HCT116 (cell line): ENCODE results near the gene BTBD9.

Source experiments
- CTCF ChIP-seq, 3 experiments: fragments of 200-600 bp in 1 of 3; sonication (generic) in 1 of 3; IDR thresholded peaks in 2 of 3; conservative IDR thresholded peaks in 1 of 3; 2 replicates each; pipeline ENCODE4 v1.5.1; 2012 to 2017; ENCODE audit warnings: low read depth in 2 of 3, low read length in 2 of 3, antibody characterized with exemption in 1 of 3, borderline replicate concordance in 1 of 3, control low read depth in 1 of 3, mild to moderate bottlenecking in 1 of 3, mixed read lengths in 1 of 3, mixed run types in 1 of 3, moderate library complexity in 1 of 3; ENCODE audit not compliant: insufficient read depth in 1 of 3
- EZH2 ChIP-seq: fragments of 200-600 bp; sonication (generic); IDR thresholded peaks from 2 replicates; pipeline ENCODE4 v1.6.1; 2017; ENCODE audit warnings: antibody characterized with exemption, mixed run types
- EZH2phosphoT487 ChIP-seq: fragments of 200-600 bp; IDR thresholded peaks from 2 replicates; pipeline ENCODE4 v1.6.1; 2018; ENCODE audit warnings: antibody characterized with exemption, borderline replicate concordance
- JUND ChIP-seq: IDR thresholded peaks from 2 replicates; pipeline ENCODE4 v1.6.1; 2012
- MAX ChIP-seq: IDR thresholded peaks from 2 replicates; pipeline ENCODE4 v1.6.1; 2012
- POLR2A ChIP-seq: IDR thresholded peaks from 2 replicates; pipeline ENCODE4 v1.7.0; 2011; ENCODE audit warnings: borderline replicate concordance; ENCODE audit not compliant: insufficient read depth, insufficient read length; ENCODE audit errors: extremely low read depth
- POLR2AphosphoS5 ChIP-seq: IDR thresholded peaks from 2 replicates; pipeline ENCODE4 v1.6.1; 2011; ENCODE audit warnings: mild to moderate bottlenecking, low read depth, low read length, moderate library complexity
- RAD21 ChIP-seq: IDR thresholded peaks from 2 replicates; pipeline ENCODE4 v1.6.1; 2012; ENCODE audit warnings: low read depth, mild to moderate bottlenecking
- TCF7L2 ChIP-seq: IDR thresholded peaks from 2 replicates; pipeline ENCODE4 v1.7.0; 2011; ENCODE audit warnings: borderline replicate concordance, inconsistent platforms; ENCODE audit not compliant: insufficient read depth, insufficient read length; ENCODE audit errors: extremely low read depth
- ZBTB33 ChIP-seq: IDR thresholded peaks from 2 replicates; pipeline ENCODE4 v1.6.1; 2011; ENCODE audit warnings: mild to moderate bottlenecking, low read length, moderate library complexity; ENCODE audit not compliant: insufficient replicate concordance; ENCODE audit errors: extremely low read depth
- ZNF274 ChIP-seq: fragments of 200-500 bp; sonication (Bioruptor generic); IDR thresholded peaks from 2 replicates; pipeline ENCODE4 v1.6.1; 2014; ENCODE audit warnings: mild to moderate bottlenecking, low read depth, low read length, inconsistent platforms

GRCh38 chr6:38423746-38424145 lies 216.0 kb downstream of the BTBD9 start:
- TF ChIP-seq CTCF (IDR thresholded peaks at IDR 0.05 in 2 of 3, conservative IDR thresholded peaks at IDR 0.05 in 1 of 3; ENCODE audit: borderline replicate concordance in 1 of 3, insufficient read depth in 1 of 3, low read depth in 2 of 3, low read length in 2 of 3) (no peak), ZBTB33 (no peak), POLR2A (no peak), TCF7L2 (no peak), EZH2phosphoT487 (no peak), MAX (no peak), RAD21 (no peak), EZH2 (no peak), JUND (no peak), ZNF274 (no peak), POLR2AphosphoS5 (no peak)
